SK-N-SH (cell line): ENCODE data around the gene EEIG1.

ENCODE experiments used
- CTCF ChIP-seq: fragments of 200-600 bp; sonication (generic); IDR thresholded peaks from 2 replicates; pipeline ENCODE4 v1.6.1; 2017; ENCODE audit warnings: antibody characterized with exemption, mild to moderate bottlenecking, moderate library complexity
- ELF1 ChIP-seq: IDR thresholded peaks from 2 replicates; pipeline ENCODE4 v1.4.0; 2012
- MAX ChIP-seq: IDR thresholded peaks from 2 replicates; pipeline ENCODE4 v1.4.0; 2012; ENCODE audit warnings: low read depth
- TAF1 ChIP-seq: IDR thresholded peaks from 2 replicates; pipeline ENCODE4 v1.6.1; 2012; ENCODE audit warnings: low read depth, mild to moderate bottlenecking, low read length, moderate library complexity, borderline replicate concordance

GRCh38 chr9:127959398-127959797 is 21.4 kb downstream of the EEIG1 start:
- TF ChIP-seq MAX (no peak), CTCF (no peak), TAF1 (no peak), ELF1 (no peak)
